A673 (cell line): ENCODE data around the gene ME3. TPM values are rescaled to one million over a fixed set of nuclear protein-coding genes. Genes with fewer than 3 reads are reported as not detected.

Experiments
- BruUV-seq: library from RNA; stranded (reverse); fragments of 400-500 nt; replicated peaks from 2 replicates; lab custom pipeline; 2021; lab: Mats Ljungman, UMichigan
- CTCF ChIA-PET: fragments of 300-600 bp; sonication (Branson Sonifier 250); formaldehyde crosslinking; loops from one replicate; lab custom pipeline; 2022; ENCODE audit warnings: antibody characterized with exemption; lab: Charles Lee
- POLR2A ChIA-PET: fragments of 300-600 bp; sonication (Branson Sonifier 250); formaldehyde crosslinking; loops from one replicate; lab custom pipeline; 2022; ENCODE audit warnings: antibody characterized with exemption; ENCODE audit not compliant: low non-redundant PET; lab: Charles Lee
- DNase-seq: peaks from one replicate; pipeline ENCODE4 v3.0.0-alpha.2; 2015; ENCODE audit warnings: low spot score
- H3K27ac ChIP-seq: fragments of 200-600 bp; sonication (generic); 2 replicates; pipeline ENCODE4 v1.5.1; 2016; ENCODE audit warnings: mixed run types, low read depth, mild to moderate bottlenecking, mixed read lengths, antibody characterized with exemption, low read length; ENCODE audit not compliant: poor library complexity, severe bottlenecking
- H3K27me3 ChIP-seq: fragments of 200-600 bp; sonication (generic); replicated peaks from 2 replicates; pipeline ENCODE4 v1.6.1; 2017; ENCODE audit warnings: mixed run types, low read depth, mild to moderate bottlenecking, mixed read lengths, antibody characterized with exemption, low read length; ENCODE audit not compliant: insufficient read depth, poor library complexity
- H3K36me3 ChIP-seq: fragments of 200-600 bp; sonication (generic); 2 replicates; pipeline ENCODE4 v1.6.1; 2016; ENCODE audit warnings: mixed run types, mild to moderate bottlenecking, mixed read lengths, antibody characterized with exemption, low read length; ENCODE audit not compliant: insufficient read depth, poor library complexity, severe bottlenecking
- H3K4me1 ChIP-seq: fragments of 200-600 bp; sonication (generic); 2 replicates; pipeline ENCODE4 v1.6.1; 2017; ENCODE audit warnings: mixed run types, mild to moderate bottlenecking, mixed read lengths, antibody characterized with exemption, low read length; ENCODE audit not compliant: insufficient read depth, poor library complexity, severe bottlenecking
- H3K4me3 ChIP-seq: fragments of 200-600 bp; sonication (generic); 2 replicates; pipeline ENCODE4 v1.5.1; 2016; ENCODE audit warnings: low read depth, mixed run types, mild to moderate bottlenecking, mixed read lengths, low read length; ENCODE audit not compliant: poor library complexity, severe bottlenecking
- H3K9me3 ChIP-seq: fragments of 200-600 bp; sonication (generic); 2 replicates; pipeline ENCODE4 v1.6.1; 2016; ENCODE audit warnings: mixed run types, low read depth, mild to moderate bottlenecking, mixed read lengths, antibody characterized with exemption, low read length; ENCODE audit not compliant: poor library complexity, severe bottlenecking
- EZH2 ChIP-seq: fragments of 200-600 bp; sonication (generic); IDR thresholded peaks from 2 replicates; pipeline ENCODE4 v1.6.1; 2017; ENCODE audit warnings: borderline replicate concordance, low read depth, mild to moderate bottlenecking, mixed read lengths, antibody characterized with exemption, low read length; ENCODE audit not compliant: poor library complexity, severe bottlenecking
- intact Hi-C: fragments of 100-400 bp; cut with micrococcal nuclease; formaldehyde crosslinking; loops from one replicate; pipeline ENCODE4 v1.10.0; 2022; ENCODE audit not compliant: unreplicated experiment
- total RNA-seq: library from RNA; stranded (reverse); gene quantifications from 2 replicates; pipeline ENCODE4 v1.2.3, GENCODE V29; 2021
- TF ChIP-seq, protein P1 (sequence below): fragments of 300-800, 200-600 bp; sonication (generic); conservative IDR thresholded peaks from 2 replicates; pipeline ENCODE4 v1.5.1; 2017; ENCODE audit warnings: low read depth, mild to moderate bottlenecking, antibody characterized with exemption, low read length, moderate library complexity, mixed read lengths

The ME3 gene
- total RNA-seq, 1 experiment from 2014 or later, result 7.6 TPM

DNA sequence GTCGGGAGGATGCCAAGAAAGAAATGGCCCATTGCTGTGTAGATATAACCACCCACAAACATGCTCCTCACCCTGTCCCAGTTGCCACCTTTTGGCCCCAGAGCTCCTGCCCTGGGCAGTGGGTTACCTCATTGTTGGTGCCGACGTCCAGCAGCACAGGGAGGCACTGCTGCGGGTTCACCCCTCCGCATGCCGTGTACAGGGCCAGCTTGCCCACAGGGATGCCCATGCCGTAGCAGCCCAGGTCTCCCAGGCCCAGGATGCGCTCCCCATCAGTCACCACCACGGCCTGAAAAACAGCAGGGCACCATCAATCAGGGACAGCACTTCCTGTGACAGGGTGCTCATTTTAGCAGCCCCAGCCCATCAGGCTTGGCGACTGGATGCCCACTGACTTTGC lies 174.6 kb downstream of the ME3 start:
- no peaks in the 10 kb centered on the region for H3K27me3 ChIP-seq
- no peak overlapping the region for H3K27ac ChIP-seq
- no peaks in the 10 kb centered on the region for H3K36me3 ChIP-seq
- POLR2A ChIA-PET, result no interaction called here
- no peak overlapping the region for H3K4me3 ChIP-seq
- H3K4me1 ChIP-seq, result peaks cover 5% of the 10 kb centered on the region
- H3K9me3 ChIP-seq, result no peaks in the 10 kb centered on the region
- TF ChIP-seq, protein P1, sequence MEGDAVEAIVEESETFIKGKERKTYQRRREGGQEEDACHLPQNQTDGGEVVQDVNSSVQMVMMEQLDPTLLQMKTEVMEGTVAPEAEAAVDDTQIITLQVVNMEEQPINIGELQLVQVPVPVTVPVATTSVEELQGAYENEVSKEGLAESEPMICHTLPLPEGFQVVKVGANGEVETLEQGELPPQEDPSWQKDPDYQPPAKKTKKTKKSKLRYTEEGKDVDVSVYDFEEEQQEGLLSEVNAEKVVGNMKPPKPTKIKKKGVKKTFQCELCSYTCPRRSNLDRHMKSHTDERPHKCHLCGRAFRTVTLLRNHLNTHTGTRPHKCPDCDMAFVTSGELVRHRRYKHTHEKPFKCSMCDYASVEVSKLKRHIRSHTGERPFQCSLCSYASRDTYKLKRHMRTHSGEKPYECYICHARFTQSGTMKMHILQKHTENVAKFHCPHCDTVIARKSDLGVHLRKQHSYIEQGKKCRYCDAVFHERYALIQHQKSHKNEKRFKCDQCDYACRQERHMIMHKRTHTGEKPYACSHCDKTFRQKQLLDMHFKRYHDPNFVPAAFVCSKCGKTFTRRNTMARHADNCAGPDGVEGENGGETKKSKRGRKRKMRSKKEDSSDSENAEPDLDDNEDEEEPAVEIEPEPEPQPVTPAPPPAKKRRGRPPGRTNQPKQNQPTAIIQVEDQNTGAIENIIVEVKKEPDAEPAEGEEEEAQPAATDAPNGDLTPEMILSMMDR, result no peak
- no peak for TF ChIP-seq EZH2
- no TSS peak for BruUV-seq
- intact Hi-C loops, result no loop called here
- DNase-seq, result no peak
- CTCF ChIA-PET, result no interaction called here

DNA sequence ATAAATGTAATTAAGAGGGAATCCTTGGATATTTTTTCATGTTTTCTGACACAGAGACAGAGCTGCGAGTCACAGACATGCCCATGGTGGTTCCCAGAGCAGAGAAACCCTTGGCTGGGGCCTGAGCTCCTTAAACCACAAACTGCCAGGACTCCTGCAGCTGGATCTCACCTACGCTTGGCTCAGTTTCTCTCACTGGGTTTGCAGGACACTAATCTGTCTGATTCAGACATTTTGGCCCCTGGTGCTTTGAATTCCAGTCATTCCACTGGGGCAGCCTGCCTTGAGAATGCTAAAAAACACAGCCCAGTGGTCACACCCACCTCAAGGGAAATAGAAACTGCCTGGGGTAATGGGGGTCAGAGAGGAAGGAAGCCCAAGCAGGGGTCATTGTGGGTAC lies 175.1 kb downstream of the ME3 start:
- H3K36me3 ChIP-seq, result no peaks in the 10 kb centered on the region
- POLR2A ChIA-PET, result no interaction called here
- CTCF ChIA-PET, result no interaction called here
- H3K9me3 ChIP-seq, result no peaks in the 10 kb centered on the region
- BruUV-seq, result no TSS peak
- H3K4me1 ChIP-seq, result peaks cover 5% of the 10 kb centered on the region
- H3K4me3 ChIP-seq, result no peak overlapping the region
- DNase-seq, result no peak
- intact Hi-C loops, result no loop called here
- no peak for TF ChIP-seq EZH2
- TF ChIP-seq, protein P1, result no peak
- no peaks in the 10 kb centered on the region for H3K27me3 ChIP-seq
- no peak overlapping the region for H3K27ac ChIP-seq

DNA sequence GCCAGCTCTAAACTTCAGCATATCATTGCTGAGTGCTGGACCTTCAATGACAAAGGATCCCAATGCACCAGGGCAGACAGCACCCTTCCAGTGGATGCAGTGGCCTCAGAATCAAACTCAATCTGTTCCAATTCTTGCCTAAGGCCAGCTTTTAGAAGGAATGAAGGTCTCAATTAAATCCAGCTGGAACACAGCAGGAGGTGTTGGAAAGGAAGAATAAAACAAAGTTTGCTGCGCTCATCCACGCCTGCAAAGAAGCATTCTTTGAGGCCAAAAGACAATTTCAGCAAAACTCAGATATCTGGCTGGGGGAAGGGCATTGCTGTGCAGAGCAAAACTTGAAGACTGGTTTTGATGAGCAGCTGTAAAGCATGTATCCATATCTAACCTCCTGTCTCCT lies 177.1 kb downstream of the ME3 start:
- Histone ChIP-seq H3K27me3 (no peaks in the 10 kb centered on the region), H3K27ac (no peak overlapping the region), H3K9me3 (no peaks in the 10 kb centered on the region), H3K4me1 (peaks cover 11% of the 10 kb centered on the region), H3K36me3 (no peaks in the 10 kb centered on the region), H3K4me3 (no peak overlapping the region)
- no TSS peak for BruUV-seq
- no peak for TF ChIP-seq EZH2
- TF ChIP-seq, protein P1, result no peak
- CTCF ChIA-PET, result no interaction called here
- intact Hi-C loops, result no loop called here
- peak; percentile 56 for DNase-seq
- POLR2A ChIA-PET, result no interaction called here
